ENCODE results near the gene FBXL19. TPM values are rescaled to one million over a fixed set of nuclear protein-coding genes. Genes with fewer than 3 reads are reported as not detected.

Gene FBXL19
- total RNA-seq, 1 donor from 2014 or later = 14.5 TPM

DNA sequence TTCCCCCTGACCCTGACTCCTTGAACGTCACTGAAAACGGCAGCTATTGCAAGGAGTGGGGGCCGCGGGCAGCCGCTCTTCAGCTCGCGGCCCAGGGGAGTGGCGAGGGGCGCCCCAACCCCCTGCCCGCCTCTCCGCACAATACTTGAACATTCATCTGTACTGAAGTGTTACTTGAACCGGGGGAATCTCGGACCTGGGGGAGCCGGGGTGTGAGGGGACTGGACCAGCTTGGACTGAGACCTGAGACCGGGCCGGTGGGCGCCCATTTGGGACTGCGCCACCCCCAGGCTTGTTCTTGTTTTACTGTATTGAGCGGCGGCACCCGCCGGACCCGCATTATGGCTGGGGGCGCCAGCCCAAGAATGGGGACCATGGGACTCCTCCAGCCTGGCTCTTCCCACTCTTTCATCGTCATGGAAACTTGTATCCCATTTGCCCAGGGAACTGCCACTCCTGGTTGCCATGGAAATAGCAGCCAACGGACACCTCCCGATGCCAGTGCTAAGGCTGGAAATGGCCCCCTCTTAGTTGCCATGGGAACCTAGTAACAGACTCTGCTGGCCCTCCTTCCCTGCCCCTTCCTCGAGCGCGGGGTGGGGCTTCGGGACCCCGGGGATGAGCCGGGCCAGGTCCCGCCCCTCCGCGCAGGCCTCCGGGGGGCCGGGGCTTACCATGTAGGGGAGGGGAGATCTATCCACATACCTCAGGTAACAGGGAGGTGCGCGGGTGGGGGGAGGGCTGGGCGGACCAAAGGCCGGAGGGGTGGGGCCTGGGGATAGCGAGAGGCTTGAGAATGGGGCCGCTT lies 24.7 kb downstream of the FBXL19 start:
- H3K4me1 ChIP-seq = peaks cover 37% of the 10 kb centered on the region
- ATAC-seq (peak; percentile 79 to 80), DNase-seq (peak; percentile 82)
- peak overlapping the region; percentile 91 for H3K4me3 ChIP-seq
- peak overlapping the region; percentile 94 for H3K27ac ChIP-seq
- intact Hi-C loops (cut with DNase I) = no loop called here
- TF ChIP-seq CTCF (IDR thresholded peaks at IDR 0.05) = peak; percentile 20
- H3K36me3 ChIP-seq = peaks cover 16% of the 10 kb centered on the region
- no peaks in the 10 kb centered on the region for H3K9me3 ChIP-seq
- H3K27me3 ChIP-seq (ENCODE audit: low read depth) = no peaks in the 10 kb centered on the region

DNA sequence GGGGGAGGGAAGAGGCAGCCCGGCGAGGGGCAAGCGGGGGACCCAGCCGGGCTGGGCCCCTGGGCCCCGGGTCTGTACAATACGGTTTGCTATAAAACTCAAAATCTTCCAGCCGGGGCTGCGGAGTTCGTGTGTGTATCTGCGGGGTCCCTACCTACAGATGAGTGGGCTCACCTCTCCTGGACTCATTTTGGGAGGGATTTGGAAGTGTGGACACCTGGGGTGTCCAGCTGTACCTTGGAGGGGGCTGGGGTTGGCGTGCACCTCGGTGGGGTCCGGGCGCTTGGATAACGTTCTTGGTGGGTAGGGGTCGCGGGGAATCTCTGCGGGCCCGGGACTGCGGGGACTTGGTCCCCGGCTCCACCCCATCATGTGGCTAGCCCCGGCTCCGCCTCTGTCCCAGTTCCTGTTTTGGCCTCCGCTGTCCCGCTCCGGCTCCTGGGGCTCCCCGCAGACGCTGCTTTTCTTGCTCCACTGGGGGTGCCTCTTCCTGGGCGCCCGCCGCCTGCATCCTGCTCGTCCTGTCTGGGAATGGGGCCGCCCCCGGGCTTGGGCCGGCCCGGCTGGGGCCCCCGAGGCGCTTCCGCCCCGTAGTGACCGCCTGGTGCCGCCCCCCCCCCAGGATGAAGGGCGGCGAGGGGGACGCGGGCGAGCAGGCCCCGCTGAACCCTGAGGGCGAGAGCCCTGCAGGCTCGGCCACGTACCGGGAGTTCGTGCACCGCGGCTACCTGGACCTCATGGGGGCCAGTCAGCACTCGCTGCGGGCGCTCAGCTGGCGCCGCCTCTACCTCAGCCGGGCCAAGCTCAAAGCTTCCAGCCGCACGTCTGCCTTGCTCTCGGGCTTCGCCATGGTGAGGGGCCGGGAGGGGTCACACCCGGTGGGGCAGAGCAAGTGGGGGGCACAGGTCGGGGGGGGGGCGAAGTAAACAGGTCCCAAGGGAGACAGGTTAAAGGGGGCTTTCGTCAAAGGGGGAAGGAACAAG lies 25.6 kb downstream of the FBXL19 start, which contains the start of gene ORAI3:
TSS of gene ORAI3 (plus strand) at position 402 of the 983 bp plus-strand sequence. CDS start at position 624, 222 bp downstream.
- intact Hi-C loops (cut with DNase I) = no loop called here
- Histone ChIP-seq H3K4me1 (peaks cover 46% of the 10 kb centered on the region), H3K27me3 (ENCODE audit: low read depth) (no peaks in the 10 kb centered on the region), H3K9me3 (no peaks in the 10 kb centered on the region), H3K4me3 (peak within 1 kb of the TSS; percentile 91), H3K36me3 (peaks cover 11% of the 10 kb centered on the region), H3K27ac (peak within 1 kb of the TSS; percentile 94)
- DNase-seq = peak; percentile 91
- ATAC-seq = peak; percentile 85 to 86
- TF ChIP-seq CTCF (IDR thresholded peaks at IDR 0.05) = no peak

GRCh38 chr16:30949650-30950515 lies 26.5 kb downstream of the FBXL19 start:
- H3K36me3 ChIP-seq = peaks cover 1% of the 10 kb centered on the region
- H3K27ac ChIP-seq = peak overlapping the region; percentile 94
- peak; percentile 18 for TF ChIP-seq CTCF (IDR thresholded peaks at IDR 0.05)
- no peaks in the 10 kb centered on the region for H3K27me3 ChIP-seq (ENCODE audit: low read depth)
- intact Hi-C loops (cut with DNase I) = no loop called here
- peaks cover 47% of the 10 kb centered on the region for H3K4me1 ChIP-seq
- DNase-seq (peak; percentile 86), ATAC-seq (peak; percentile 41 to 65)
- H3K9me3 ChIP-seq = no peaks in the 10 kb centered on the region
- peak overlapping the region; percentile 91 for H3K4me3 ChIP-seq

- TF ChIP-seq CTCF (IDR thresholded peaks at IDR 0.05) = no peak
- H3K4me1 ChIP-seq = peaks cover 47% of the 10 kb centered on the region
- no peaks in the 10 kb centered on the region for H3K9me3 ChIP-seq
- DNase-seq (no peak), ATAC-seq (no peak)
- intact Hi-C loops (cut with DNase I) = no loop called here
- no peaks in the 10 kb centered on the region for H3K27me3 ChIP-seq (ENCODE audit: low read depth)
- no peaks in the 10 kb centered on the region for H3K36me3 ChIP-seq
- H3K4me3 ChIP-seq = peak overlapping the region; percentile 91
- peak overlapping the region; percentile 94 for H3K27ac ChIP-seq
Observed at GRCh38 chr16:30950516-30951065, 27.2 kb downstream of the FBXL19 start.
